Activated CD4-positive, alpha-beta T cell treated with anti-CD3 and anti-CD28 coated beads, Interleukin-2, amount 10 ng/mL, durations not matched to agents 7 days and 5 days (primary cell): Measurements from ENCODE around the gene SYT7. TPM values are rescaled to one million over a fixed set of nuclear protein-coding genes. Genes with fewer than 3 reads are reported as not detected.

Source experiments
- CTCF ChIA-PET: fragments of 350-600 bp; sonication (Branson Sonifier 250); formaldehyde crosslinking; loops from one replicate; lab custom pipeline; 2021; ENCODE audit warnings: antibody characterized with exemption; lab: Charles Lee
- POLR2A ChIA-PET: fragments of 350-600 bp; sonication (Branson Sonifier 250); formaldehyde crosslinking; loops from one replicate; lab custom pipeline; 2021; ENCODE audit warnings: antibody characterized with exemption; lab: Charles Lee
- DNase-seq: peaks from one replicate; pipeline ENCODE4 v3.0.0-alpha.2; 2020
- H3K27ac Mint-ChIP-seq: one replicate; pipeline ENCODE4 v1.8.0; 2021; ENCODE audit warnings: mild to moderate bottlenecking, moderate library complexity, mixed read lengths
- H3K27me3 Mint-ChIP-seq: one replicate; pipeline ENCODE4 v1.8.0; 2021; ENCODE audit warnings: mixed read lengths
- H3K36me3 Mint-ChIP-seq: one replicate; pipeline ENCODE4 v1.8.0; 2021; ENCODE audit warnings: low read depth, mixed read lengths
- H3K4me1 Mint-ChIP-seq: one replicate; pipeline ENCODE4 v1.8.0; 2021; ENCODE audit warnings: mixed read lengths
- H3K4me3 Mint-ChIP-seq: one replicate; pipeline ENCODE4 v1.8.0; 2021; ENCODE audit warnings: mild to moderate bottlenecking, moderate library complexity, mixed read lengths
- H3K9me3 Mint-ChIP-seq: one replicate; pipeline ENCODE4 v1.8.0; 2021; ENCODE audit warnings: mixed read lengths
- total RNA-seq, 2 experiments: library from RNA; stranded (reverse); gene quantifications; one replicate each; pipeline ENCODE4 v1.2.3, GENCODE V29; 2021

The SYT7 gene
- total RNA-seq, 2 experiments from 2014 or later = not detected

DNA sequence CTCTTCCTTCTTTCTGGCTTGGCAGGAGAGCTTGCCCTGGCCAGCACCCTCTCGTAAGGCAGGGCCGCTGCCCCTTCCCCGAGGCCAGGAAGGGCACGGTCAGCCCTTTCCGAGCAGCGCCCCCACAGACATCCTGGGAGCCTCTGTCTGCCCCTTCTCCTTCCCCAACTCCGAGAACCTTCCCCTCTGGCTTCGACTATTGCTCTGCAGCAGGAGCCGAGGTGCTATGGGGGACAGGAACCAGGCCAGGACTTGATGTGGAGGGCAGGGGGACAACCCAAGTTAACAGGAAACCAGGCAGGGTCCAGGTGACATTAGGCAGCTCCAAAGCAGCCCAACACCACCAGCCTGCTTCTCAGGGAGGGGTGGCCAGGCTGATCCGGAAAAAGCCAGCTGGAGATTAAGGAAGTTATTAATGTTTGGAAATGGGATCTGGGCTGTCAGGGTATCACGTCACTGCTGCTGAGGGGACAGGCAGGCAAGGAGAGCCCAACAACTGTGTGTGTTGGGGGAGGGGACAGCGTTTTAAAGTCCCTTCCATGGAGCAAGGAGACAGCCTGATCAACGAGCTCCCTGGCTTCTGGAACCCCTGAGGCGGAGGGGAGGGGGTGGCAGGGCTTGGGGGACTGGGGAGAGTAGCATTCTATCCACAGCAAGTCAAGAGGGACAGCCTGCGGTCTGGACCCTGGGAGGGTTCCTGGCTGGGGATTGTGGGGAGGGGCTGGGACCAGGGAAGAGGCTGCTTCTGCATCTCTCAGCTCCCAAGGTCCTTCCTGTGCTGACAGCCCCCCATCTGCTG is 27.3 kb downstream of the SYT7 start:
- no peak overlapping the region for H3K4me3 Mint-ChIP-seq
- no peak for DNase-seq

GRCh38 chr11:61552108-61552635 is 28.7 kb downstream of the SYT7 start:
- Mint-ChIP-seq H3K4me1 (no peaks in the 10 kb centered on the region), H3K27me3 (peaks cover 39% of the 10 kb centered on the region), H3K9me3 (no peaks in the 10 kb centered on the region), H3K36me3 (no peaks in the 10 kb centered on the region), H3K27ac (no peak overlapping the region), H3K4me3 (no peak overlapping the region)
- POLR2A ChIA-PET = no interaction called here
- DNase-seq = no peak
- CTCF ChIA-PET = no interaction called here

More for the DNA sequence above, 27.3 kb downstream of the SYT7 start:
- Mint-ChIP-seq H3K36me3 (no peaks in the 10 kb centered on the region), H3K27ac (no peak overlapping the region), H3K27me3 (peaks cover 44% of the 10 kb centered on the region), H3K4me1 (no peaks in the 10 kb centered on the region), H3K9me3 (no peaks in the 10 kb centered on the region)
- ChIA-PET CTCF (no interaction called here), POLR2A (no interaction called here)

DNA sequence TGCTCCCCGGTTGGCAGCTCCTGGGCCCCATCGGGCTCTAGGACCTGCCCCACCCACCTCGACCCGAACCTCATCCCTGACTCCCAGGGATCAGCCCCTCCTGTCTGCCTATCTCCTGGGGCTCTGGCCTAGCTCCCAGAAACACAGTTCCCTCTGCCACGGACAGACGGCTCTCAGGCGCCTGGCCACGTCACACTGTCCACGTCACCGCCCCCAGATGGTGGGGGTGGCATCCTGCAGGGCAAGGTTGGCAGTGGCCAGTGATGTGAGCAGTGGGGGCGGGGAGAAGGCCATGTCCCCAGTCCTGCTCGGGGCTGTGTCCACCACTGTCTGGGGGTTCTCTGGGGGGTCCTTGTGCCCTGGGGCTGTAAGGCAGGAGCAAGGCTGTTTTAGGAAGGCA is 29.2 kb downstream of the SYT7 start:
- no peak overlapping the region for H3K4me3 Mint-ChIP-seq
- ChIA-PET POLR2A (no interaction called here), CTCF (no interaction called here)
- H3K27ac Mint-ChIP-seq = no peak overlapping the region
- no peaks in the 10 kb centered on the region for H3K36me3 Mint-ChIP-seq
- H3K27me3 Mint-ChIP-seq = peaks cover 34% of the 10 kb centered on the region
- H3K9me3 Mint-ChIP-seq = no peaks in the 10 kb centered on the region
- no peaks in the 10 kb centered on the region for H3K4me1 Mint-ChIP-seq
- DNase-seq = no peak

- DNase-seq = no peak
- CTCF ChIA-PET = no interaction called here
- peaks cover 25% of the 10 kb centered on the region for H3K27me3 Mint-ChIP-seq
These were observed 30.1 kb downstream of the SYT7 start for GRCh38 chr11:61550665-61551227.

DNA sequence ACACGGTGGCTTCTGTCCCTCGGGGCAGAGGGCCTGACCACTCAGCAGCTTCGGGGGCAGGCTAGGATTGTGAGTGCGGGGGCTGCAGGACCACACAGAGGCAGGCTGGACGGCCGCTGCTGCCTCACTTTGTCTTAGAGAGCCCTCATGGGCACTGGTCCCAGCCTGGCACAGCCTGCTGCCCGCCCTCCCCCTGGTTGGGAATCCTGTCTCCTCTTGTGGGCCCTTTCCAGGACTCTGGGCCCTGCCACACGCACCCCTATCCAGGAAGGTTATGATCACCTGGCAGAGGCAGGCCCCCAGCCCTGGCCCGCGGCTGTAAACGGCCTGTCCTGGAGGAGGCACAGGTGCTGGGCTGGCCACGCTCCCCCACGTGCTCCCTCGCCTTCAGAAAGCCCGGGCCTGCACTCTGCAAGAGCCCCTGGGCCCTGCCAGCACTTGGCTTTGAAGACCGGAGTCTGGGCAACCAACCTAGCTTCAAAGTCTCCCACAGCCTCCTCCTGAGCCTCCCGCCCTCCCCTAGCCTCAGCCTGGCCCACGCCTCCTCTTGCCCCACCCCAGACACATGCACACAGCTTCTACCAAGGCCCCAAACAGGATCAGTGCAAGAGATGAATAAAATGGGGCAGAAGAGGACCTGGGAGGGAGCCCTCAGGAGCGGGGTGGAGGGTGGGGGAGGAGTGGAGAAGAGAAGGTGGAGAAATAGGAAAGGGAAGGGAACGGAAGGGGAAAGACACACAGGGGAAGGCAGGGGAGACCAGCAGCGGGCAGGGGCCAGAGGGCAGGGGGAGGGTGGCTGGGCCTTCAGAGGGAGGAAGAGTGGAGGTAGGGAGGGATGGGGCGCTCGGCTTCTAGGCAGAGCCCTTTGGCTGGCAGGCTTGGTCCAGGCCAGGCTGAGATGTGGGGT is 31.0 kb downstream of the SYT7 start:
- Mint-ChIP-seq H3K4me3 (no peak overlapping the region), H3K27ac (no peak overlapping the region), H3K9me3 (no peaks in the 10 kb centered on the region), H3K27me3 (peaks cover 19% of the 10 kb centered on the region), H3K36me3 (no peaks in the 10 kb centered on the region), H3K4me1 (no peaks in the 10 kb centered on the region)
- ChIA-PET CTCF (no interaction called here), POLR2A (no interaction called here)
- no peak for DNase-seq

More at GRCh38 chr11:61550665-61551227, 30.1 kb downstream of the SYT7 start:
- POLR2A ChIA-PET = no interaction called here
- no peaks in the 10 kb centered on the region for H3K4me1 Mint-ChIP-seq
- H3K36me3 Mint-ChIP-seq = no peaks in the 10 kb centered on the region
- no peaks in the 10 kb centered on the region for H3K9me3 Mint-ChIP-seq
- no peak overlapping the region for H3K4me3 Mint-ChIP-seq
- no peak overlapping the region for H3K27ac Mint-ChIP-seq

GRCh38 chr11:61549177-61549576 is 31.7 kb downstream of the SYT7 start:
- ChIA-PET POLR2A (no interaction called here), CTCF (no interaction called here)
- no peak overlapping the region for H3K27ac Mint-ChIP-seq
- H3K27me3 Mint-ChIP-seq = peaks cover 12% of the 10 kb centered on the region
- no peak overlapping the region for H3K4me3 Mint-ChIP-seq
- H3K9me3 Mint-ChIP-seq = no peaks in the 10 kb centered on the region
- no peaks in the 10 kb centered on the region for H3K36me3 Mint-ChIP-seq
- no peaks in the 10 kb centered on the region for H3K4me1 Mint-ChIP-seq
- no peak for DNase-seq

- Mint-ChIP-seq H3K9me3 (no peaks in the 10 kb centered on the region), H3K4me3 (no peak overlapping the region), H3K27ac (no peak overlapping the region), H3K4me1 (no peaks in the 10 kb centered on the region), H3K36me3 (no peaks in the 10 kb centered on the region), H3K27me3 (no peaks in the 10 kb centered on the region)
- ChIA-PET POLR2A (no interaction called here), CTCF (interaction anchor here (0.6 kb wide), 2 partner anchors 61 to 101 kb away, joined by 3 read pairs; no protein-coding TSS in a partner anchor)
- DNase-seq = no peak
These were observed 33.6 kb downstream of the SYT7 start for GRCh38 chr11:61547246-61547645.

DNA sequence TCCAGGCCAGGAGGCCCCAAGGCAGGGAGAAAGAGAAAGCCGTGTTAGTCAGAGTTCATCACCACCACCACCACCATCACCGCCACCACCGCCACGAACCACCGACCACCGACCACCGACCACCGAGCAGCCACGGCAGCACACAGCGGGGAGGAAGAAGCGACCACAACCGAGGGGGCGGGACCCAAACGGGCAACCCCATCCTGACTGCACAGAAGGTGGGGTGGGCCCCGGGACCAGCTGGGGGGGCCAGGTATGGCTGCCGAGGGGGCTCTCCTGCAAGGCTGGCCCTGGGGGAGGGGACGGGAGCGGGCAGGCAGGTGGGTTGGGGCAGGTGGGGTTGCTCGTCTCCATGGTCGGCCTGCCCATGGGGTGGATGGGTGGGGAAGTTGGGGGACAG is 34.2 kb downstream of the SYT7 start:
- Mint-ChIP-seq H3K36me3 (no peaks in the 10 kb centered on the region), H3K27me3 (peaks cover under 1% of the 10 kb centered on the region), H3K4me3 (no peak overlapping the region), H3K4me1 (no peaks in the 10 kb centered on the region), H3K9me3 (no peaks in the 10 kb centered on the region), H3K27ac (no peak overlapping the region)
- no peak for DNase-seq
- ChIA-PET CTCF (no interaction called here), POLR2A (no interaction called here)

DNA sequence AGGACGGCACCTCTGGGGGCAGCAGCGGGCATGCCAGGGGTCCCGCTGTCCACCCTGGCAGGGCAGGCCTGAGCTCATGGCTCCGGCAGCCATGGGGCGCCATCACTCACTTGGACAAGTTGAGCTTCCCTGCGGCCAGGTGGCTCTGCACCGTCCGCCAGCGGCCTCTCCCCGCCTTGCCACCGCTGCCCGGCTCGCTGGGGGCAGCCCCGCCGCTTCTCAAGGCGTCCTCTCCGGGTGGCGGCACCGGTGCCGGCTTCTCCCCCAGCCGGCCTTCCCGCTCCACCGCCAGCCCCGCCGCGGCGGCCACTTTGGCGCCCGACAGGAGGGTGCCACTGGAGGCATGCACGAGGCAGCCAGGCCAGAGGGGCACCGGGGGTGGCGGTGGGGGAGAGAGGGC is 35.0 kb downstream of the SYT7 start:
- DNase-seq = no peak
- ChIA-PET CTCF (interaction anchor here (0.8 to 1.1 kb wide), 3 partner anchors 20 to 30 kb away, joined by 3 to 4 read pairs (median 4); no protein-coding TSS in a partner anchor), POLR2A (no interaction called here)
- H3K27me3 Mint-ChIP-seq = peaks cover 5% of the 10 kb centered on the region
- no peaks in the 10 kb centered on the region for H3K4me1 Mint-ChIP-seq
- H3K9me3 Mint-ChIP-seq = no peaks in the 10 kb centered on the region
- no peak overlapping the region for H3K27ac Mint-ChIP-seq
- no peaks in the 10 kb centered on the region for H3K36me3 Mint-ChIP-seq
- H3K4me3 Mint-ChIP-seq = no peak overlapping the region

DNA sequence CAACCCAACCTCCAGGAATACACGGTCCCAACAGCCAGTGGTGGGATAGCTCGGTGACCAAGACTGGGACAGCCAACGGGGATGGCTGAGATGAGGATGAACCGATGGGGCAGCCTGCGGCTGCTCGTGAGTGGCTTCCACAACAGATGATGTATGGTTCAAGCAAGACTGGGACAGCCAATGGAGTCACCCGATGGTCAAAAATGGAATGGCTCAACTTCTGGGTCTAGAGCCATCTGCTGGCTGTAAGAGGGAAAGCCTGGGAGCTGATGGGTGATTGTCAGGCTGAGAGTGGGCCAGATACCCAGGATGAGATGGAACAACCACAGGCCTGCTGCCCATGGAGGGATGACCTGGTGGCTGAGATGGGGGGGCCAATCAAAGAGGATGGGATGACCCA is 35.5 kb downstream of the SYT7 start:
- Mint-ChIP-seq H3K27ac (no peak overlapping the region), H3K4me1 (no peaks in the 10 kb centered on the region), H3K36me3 (no peaks in the 10 kb centered on the region), H3K4me3 (no peak overlapping the region), H3K27me3 (peaks cover 5% of the 10 kb centered on the region), H3K9me3 (no peaks in the 10 kb centered on the region)
- ChIA-PET CTCF (interaction anchor here (0.8 to 1.2 kb wide), 5 partner anchors 19 to 90 kb away, joined by 3 to 4 read pairs (median 4); no protein-coding TSS in a partner anchor), POLR2A (no interaction called here)
- DNase-seq = no peak

GRCh38 chr11:61544466-61544865 is 36.4 kb downstream of the SYT7 start:
- POLR2A ChIA-PET = no interaction called here
- Mint-ChIP-seq H3K9me3 (no peaks in the 10 kb centered on the region), H3K4me1 (no peaks in the 10 kb centered on the region), H3K36me3 (no peaks in the 10 kb centered on the region), H3K4me3 (no peak overlapping the region), H3K27ac (no peak overlapping the region), H3K27me3 (peaks cover 5% of the 10 kb centered on the region)
- CTCF ChIA-PET = interaction anchor here (0.9 to 1.2 kb wide), 3 partner anchors 18 to 89 kb away, joined by 3 to 4 read pairs (median 3); no protein-coding TSS in a partner anchor
- no peak for DNase-seq

DNA sequence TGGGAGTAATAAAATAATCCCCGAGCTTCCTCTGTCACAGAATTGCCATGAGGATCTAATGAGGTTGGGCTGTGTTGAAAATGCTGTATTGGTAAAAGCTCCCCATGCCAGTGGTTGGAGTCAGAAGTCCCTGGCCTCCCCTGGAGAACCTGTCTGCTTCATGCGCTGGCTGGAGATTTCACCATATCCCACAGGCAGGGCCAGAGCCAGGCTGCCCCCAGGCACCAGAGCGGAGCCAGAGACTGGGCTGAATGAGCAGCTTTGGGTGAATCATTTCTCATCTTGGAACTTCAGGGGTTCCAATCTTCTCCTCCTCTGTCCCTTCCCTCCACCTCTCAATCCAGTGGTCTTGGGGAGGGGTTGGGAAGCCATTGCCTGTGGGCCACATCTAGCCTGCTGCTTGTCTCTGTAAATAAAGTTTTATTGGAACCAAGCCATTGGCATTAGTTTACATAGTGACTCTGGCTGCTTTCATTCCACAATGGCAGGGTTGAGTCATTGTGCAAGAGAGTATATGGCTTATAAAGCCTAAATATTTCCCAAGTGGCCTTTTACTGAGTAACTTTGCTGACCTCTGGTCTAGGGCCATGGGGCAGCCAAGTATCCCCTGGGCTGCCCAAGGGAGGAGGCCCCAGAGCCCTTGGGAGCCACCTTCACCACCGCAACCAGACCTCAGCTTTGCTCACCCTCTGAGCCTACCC is 37.1 kb downstream of the SYT7 start:
- CTCF ChIA-PET = interaction anchor here (0.8 to 1.2 kb wide), 2 partner anchors 11 to 23 kb away, joined by 3 read pairs; no protein-coding TSS in a partner anchor
- no peak overlapping the region for H3K4me3 Mint-ChIP-seq
- H3K4me1 Mint-ChIP-seq = no peaks in the 10 kb centered on the region
- no peak for DNase-seq
- H3K27ac Mint-ChIP-seq = no peak overlapping the region
- no peaks in the 10 kb centered on the region for H3K36me3 Mint-ChIP-seq
- H3K9me3 Mint-ChIP-seq = no peaks in the 10 kb centered on the region
- POLR2A ChIA-PET = no interaction called here
- peaks cover 5% of the 10 kb centered on the region for H3K27me3 Mint-ChIP-seq
